SKM-1 treated with dmso at 0.1 percent for 144 hours (cell line): ENCODE measurements around the gene FDXR.

Experiments
- DNase-seq: peaks from one replicate; lab custom pipeline; 2025; ENCODE audit not compliant: unreplicated experiment; lab: John Stamatoyannopoulos, UW

The FDXR gene

DNA sequence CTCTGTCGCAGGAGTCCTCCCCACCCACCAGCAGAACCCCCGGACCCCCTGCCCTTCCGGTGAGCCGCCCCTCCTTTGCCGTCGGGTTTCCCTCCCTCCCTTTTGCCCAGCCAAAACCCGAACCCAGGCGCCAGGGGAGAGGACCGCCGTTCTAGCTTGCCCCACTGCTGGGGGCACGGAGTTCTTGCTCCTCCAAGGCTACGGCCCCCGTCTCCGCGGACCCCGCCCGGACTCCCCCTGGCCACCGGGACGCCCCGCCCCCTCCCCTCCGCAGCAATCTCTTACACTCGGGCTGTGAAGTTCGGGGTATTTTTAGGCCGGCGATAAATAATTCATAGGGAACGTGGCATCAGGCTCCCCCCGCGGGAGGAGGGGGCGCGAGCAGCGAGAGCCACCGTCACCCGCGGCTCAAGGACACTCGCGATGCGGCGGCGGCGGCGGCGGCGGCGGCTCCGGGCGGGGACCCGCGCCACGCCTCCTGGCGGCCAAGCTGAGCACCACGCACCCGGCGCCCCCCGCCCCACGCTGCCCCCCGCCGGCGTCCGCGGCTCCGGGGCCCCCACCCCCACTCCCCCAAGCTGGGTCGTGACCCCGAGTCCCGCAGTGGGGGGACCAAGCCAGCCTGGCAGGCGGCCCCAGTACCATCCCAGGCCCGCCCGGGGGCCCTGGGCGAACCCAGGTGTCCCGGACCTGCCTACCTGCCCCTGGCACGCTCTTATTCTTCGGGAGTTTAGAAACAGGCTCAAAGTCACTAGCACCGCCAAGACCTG, 13.2 kb downstream of the FDXR start, which contains the start of gene GRIN2C:
Gene GRIN2C (minus strand): TSS at position 427 of the 770 bp plus-strand sequence. CDS start 4,793 bp downstream, outside the sequence.
- no peak for DNase-seq

DNA sequence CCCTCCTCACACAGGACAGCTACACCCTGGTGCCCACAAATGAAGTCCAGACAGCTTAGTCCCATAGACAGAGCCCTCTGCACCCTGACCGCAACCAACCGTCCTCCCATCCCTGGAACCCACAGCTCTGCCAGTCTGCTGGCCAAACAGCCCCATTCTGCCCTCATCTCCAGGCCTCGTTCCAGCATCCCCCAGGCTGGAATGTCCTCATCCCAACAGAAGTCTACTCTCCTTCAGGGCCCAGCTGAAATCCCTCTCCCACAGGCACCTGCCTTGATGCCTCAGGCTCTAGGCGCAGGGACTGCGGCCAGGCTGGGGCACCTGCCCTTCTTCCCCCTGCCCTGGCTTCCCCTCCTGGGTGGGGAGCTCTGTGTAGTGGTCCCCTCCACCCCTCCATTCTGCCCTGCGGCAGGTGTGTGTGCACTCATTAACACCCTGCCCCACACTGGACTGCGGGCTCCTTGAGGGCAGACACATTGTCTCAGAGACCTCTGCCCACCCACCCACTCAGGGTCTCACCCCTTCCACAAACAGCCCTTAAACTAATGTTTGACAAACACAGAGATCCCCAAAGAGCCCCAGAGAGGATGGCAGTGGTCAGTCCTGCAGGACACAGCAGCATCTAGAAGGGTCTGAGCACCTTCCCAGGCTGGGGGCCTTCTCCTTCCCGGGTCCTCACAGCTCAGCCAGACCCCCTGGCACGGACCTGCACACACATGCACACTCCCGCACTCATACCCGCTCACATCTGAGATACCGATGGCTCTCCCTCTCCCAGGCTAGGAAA, 13.9 kb downstream of the FDXR start:
- no peak for DNase-seq

DNA sequence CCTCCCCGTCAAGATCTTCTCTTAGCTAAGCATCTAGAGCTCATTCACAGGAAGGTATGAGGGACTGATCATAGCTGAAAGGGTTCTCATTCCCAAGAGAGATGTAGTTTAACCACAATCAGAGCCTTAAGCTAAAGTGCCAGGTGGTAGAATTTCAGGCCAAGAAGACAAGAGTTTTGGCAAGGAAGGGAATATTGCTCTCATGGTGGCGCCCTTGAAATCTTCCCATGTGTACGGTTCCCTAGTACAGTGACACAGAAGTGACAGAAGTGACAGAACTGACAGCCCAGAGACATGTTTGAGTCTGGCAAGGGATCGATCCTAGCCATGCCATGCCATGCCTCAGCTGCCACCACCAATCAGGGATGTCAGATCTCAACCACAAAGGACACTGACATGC, 15.6 kb downstream of the FDXR start:
- no peak for DNase-seq

DNA sequence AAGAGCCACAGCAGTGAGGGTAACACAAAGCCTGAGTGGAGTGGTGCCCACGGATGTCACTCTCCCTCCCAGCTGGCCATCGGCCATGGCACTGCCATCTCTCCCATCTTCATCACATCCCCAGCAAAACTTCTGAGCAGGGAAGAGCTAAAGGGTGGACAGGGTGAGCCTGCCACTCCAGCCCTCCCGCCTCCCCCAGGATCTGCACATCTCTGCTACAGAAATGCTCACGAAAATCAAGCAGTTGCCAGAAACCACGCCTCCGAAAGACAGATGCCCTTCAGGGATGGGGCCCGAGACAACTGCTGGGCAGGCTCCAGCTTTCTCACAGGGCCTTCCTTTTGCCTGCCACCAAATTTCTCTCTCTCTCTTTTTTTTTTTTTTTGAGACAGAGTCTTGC, 16.7 kb downstream of the FDXR start:
- DNase-seq = no peak

DNA sequence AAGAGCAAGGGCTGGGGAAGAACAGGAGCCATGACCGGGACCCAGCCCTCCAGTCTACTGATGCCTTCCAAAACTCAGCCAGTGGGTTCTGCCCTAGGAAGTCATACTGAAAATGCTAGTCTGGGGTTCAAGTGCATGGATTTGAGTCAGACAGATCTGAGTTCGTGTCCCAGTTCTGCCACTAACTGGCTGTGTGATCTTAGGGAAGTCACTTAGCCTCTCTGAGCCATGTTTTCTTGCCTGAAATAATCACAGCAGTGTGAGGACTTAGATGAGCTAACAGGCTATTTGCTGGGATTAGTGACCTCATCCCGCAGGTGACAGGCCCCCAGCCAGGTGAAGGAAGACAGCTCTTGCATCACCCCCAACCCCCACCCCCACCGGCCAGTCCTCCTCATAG, 17.5 kb downstream of the FDXR start:
- DNase-seq = no peak

DNA sequence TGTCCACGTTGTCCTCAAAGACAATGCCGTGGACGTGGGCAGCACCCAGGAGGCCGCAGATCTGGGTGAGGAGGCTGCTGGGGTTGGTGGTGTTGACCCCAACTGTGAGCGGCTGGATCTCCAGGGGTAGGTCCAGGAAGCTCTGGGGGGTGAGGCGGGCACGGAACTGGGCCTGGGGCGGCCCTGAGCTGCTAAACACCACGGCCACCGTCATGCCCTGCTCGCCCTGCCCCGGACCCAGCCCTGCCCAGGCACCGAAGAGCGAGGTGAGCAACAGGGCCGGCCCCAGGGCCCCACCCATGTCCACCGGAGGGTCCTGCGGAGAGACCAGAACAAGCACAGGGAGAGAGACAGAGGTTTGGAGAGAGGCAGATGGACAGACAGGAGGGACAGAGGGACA, 18.0 kb downstream of the FDXR start:
- DNase-seq = no peak

DNA sequence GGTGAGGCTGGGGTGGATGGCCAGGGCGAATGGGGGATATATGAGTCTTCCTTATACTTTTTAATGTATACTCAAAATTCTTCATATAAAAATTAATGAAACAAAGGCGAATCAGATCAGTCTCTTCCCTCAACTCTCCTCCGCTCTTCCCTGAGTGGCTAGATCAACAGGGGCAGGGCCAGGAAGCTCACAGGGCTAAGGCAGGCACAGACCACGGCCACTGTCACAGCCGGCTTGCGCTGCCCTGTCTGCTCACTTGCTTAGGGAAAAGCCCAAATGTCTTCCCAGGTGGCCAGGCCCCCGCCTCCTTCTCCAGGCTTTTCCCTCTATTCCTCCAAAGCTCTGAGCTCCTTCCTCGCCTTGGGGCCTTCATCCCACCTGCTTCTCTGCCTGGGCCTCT, 19.1 kb downstream of the FDXR start:
- DNase-seq = no peak

DNA sequence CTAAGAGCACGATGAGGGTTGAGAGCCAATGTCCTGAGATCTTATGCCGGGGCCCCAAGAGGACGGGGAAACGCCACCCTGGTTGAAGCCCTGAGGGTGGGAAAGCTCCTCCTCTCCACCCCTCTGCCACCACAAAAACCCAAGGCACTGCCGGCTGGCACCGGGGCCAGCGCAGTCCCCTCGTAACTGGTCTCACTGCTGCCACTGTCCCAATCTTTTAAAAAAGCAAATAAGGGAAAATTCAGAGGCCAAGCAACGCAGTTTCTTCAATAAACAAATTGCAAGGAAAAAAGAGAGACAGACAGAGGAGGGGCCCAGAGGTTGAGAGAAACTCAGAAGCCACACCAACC, 19.8 kb downstream of the FDXR start:
- DNase-seq = no peak

DNA sequence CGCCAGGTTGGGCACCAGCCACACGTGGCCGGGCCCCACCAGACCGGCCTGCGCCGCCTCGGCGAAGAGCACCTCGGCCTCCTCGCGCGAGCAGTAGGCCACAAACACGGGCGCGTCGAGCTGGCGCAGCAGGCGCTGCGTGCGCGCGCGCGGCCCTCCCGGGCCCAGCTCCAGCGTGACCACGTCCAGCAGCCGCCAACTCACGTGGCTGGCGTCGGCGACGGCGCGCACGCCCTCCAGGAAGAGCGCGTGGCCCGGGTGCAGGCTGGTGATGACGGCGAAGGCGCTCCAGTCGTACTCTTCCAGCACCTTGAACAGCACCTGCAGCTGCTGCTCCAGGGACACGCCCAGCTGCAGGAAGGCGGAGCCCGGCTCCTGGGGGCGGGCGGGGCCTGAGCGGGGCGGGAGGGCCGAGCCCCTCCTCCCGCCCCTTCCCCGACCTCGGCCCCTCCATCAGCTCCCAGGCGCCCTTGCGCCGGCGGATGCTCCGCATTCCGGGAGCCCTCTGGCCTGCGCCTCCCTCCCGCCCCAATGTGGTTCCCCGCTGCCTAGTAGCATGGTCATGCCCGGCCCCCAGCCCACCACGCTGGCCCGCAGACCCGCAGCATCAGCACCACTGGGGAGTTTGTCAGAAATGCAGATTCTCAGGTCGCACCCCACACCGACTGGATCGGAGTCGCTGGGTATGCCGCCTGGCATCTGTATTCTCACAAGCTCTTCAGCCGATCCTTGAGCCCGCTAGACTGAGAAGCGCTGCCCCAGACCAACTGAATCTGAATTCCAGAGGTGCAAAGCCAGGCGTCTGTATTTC, 20.4 kb downstream of the FDXR start:
- DNase-seq = no peak

DNA sequence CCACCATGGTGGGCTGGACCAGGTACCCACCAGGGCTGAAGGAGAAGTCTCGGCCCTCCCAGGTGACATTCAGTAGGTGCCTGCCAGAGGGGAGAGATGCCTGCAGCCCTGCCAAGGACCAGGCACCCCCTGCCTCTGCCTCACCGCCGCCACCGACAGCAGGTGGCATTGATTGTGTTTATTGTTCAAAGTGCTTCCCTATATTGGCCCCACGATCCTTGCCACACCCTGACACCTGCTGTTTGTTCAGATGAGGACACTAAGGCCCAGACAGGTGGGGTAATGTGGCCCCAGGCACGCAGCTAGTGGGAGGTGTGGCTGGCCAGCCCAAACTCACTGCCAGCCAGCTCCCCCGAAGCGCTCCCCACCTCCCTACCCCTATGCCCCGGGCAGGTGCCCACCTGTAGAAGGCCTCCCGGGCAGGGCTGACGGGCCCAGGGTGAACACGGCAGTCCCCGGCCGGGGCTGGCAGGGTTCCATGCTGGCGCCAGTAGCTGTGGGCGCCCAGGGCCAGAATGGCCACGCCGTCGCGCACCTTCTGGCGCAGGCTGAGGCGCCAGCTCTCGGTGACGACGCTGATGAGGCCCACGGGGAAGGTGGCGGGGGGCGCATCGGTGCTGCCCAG, 21.1 kb downstream of the FDXR start:
- no peak for DNase-seq

DNA sequence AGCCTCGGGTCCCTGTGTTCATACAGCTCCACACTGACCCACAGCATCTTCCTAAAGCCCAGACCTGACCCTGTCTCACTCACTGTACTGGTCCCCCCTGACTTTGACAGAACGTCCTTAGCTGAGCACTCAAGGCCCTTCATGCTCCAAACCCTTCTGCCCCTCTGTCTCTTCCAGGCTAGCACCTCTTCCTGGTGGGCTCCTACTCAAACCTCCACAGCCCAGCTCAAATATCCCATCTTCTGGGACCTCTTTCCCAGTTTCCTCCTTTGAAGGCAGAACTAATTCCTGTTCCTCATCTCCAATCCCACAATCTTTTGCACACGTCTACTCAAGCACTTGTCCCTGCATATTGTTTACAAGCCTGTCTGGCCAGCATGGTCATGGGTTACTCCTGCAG, 21.9 kb downstream of the FDXR start:
- no peak for DNase-seq

DNA sequence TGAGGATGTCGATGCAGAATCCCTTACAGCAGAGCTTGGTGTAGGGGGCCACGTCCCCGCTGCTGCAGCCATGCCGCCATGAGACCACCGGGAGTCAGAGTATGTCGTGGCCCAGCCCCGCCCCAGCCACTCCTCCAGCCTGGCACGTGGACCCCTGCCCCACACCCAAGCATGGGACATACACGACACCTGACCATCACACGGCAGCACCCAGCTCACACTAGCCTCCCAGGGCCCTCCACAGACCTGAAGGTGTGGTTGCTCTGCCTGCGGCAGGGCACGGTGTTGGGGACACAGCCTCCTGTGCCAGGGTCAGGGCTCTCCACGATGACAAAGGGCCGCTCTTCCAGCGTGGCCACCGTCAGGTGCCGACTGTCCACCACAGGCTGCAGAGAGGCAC, 22.5 kb downstream of the FDXR start:
- DNase-seq = no peak

DNA sequence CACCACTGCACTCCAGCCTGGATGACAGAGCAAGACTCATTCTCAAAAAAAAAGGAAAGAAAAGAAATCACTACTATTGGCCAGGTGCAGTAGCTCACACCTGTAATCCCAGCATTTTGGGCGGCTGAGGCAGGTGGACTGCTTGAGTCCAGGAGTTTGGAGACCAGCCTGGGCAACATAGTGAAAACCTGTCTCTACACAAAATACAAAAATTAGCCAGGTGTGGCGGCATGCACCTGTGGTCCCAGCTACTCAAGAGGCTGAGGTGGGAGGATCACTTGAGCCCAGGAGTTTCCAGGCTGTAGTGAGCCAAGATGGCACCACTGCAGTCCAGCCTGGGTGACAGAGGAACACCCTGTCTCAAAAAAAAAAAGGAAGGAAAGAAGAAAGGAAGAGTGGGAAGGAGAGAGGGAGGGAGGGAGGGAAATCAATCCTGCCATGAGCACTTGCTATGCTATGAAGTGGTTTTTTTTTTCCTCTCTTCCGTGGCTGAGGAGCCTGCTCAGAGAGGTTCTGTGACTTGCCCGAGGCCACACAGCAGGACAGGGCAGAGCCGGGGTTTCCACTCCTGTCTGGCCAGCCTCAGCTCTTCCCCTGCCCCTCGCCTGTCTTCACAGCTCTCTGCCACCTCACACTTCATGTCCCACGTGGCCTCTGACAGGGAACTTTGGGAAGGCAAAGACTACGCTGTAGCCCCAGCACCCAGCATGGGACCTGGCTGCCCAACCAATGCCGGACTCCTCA, 24.0 kb downstream of the FDXR start:
- DNase-seq = no peak

DNA sequence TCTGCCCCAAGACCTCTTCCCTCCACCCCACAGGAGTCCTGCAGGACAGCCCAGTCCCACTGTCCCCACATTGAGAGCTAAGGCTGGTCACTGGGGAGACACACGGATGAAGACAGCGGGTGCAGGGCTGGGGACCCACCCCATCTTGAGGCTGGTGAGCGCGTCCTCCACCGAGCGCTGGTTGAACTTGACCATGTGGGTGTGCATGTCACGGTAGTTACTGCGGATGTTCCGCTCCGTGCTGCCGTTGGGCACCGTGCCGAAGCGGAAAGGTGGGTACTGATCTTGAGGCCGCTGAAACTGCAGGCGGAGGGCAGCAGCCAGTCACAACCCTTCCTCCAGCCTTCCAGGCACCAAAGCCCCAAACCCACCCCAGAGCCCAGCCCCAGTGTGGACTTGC, 26.2 kb downstream of the FDXR start:
- no peak for DNase-seq

DNA sequence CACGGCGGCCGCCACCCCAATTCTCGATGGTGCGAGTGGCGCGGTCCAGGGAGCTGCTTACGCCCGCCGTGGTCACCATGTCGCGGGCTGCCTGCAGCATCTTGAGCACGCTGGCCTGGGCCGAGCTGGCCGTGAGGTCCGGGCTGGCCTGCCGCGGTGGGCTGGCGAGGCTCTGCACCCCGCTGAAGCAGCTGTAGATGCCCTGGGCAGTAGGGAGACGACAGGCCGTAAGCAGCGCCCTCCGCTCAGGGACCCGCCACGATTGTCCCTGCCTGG, 29.5 kb downstream of the FDXR start:
- DNase-seq = no peak

DNA sequence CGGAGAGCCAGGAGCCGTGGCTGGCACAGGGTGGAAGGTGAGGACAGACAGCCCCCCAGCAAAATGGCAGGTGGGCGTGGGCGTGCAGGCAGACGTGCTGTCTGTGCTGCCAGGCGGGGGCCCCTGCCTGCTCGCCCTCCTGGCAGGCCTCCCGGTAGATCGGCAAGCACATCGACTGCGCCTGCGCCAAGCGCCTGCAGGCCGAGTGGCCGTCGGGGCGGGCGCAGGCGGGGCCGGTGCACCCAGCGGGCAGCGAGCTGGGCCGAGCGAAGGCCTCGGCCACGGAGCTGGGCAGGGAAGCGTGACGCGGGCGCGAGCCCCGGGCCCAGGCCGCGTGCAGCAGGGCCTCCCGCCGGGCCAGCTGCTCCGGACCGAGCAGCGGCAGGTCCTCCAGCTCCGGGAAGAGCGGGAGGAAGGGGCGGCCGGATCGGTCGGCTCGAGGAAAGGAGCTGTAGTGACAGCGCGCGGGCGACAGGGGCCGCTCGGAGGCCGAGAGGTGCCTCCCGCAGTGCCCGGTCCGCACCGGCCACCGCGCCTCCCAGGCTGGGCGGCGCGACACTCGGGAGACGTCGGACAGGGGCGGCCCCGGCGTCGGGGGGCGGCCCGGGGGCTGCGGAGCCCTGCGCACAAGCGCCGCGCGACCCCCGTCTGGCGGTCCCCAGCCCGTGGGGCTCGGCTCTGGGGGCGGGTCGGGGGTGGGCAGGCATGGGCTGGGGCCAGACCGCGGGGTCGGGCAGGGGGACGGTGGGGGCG, 30.0 kb downstream of the FDXR start:
- no peak for DNase-seq

DNA sequence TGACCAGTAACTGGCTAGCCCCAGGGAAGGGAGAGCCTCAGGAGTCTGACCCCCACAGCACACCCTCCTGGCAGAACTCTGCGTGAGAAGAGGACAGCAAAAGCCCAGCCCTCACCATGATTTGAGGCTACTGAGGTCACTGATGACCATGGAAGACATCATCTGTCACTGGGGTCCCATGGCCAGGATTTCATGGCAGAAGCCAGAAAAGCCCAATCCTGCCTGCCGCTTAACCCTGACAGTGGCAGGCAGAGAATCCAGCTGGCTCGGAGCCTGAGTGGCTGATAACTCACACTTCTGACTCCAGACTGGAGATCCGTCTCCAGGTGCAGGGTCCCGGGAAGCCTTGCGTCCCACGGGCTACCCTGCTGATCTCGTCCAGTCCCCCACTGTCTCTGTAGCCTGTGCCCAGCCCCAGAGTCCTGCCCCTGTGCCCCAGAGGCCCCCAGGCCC, 30.6 kb downstream of the FDXR start:
- no peak for DNase-seq

DNA sequence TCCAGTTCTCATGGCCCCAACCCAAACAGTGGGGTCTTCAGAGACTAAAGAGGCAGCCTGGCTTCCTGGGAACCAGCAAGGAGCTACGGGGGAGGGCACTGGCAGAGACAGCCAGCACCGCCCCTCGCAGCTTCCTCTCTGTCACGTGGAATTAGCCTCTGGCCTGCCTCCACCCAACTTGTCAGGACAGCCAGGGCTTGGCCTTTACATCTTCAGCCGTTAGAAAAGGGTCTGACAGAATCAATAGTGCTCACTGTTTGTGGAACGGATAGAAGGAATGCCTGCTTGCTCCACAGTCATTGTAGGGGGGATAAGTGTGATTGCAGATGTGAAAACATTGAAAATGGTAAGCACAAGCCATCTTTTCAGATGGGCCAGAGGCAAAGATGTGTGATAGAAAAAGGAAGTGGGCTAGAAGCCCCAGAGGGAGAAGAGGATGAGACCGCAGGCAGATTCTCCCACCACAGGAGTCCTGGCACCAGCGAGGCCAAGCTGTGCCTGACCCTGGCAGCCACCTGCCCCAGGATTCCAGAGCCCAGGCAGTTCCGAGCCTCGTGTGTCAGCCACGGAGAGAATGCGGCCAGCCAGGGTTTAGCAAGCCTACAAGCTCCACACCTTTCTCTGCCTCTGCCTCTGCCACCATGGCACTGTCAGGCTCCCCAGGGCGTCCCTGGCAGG, 31.7 kb downstream of the FDXR start:
- DNase-seq = peak; percentile 47
